GM12878 (cell line): ENCODE data around the gene GTF2F2. TPM values are rescaled to one million over a fixed set of nuclear protein-coding genes. Genes with fewer than 3 reads are reported as not detected.

ENCODE experiments used
- ATAC-seq: fragments of 200-7000 bp; cut with Tn5 transposase; 3 replicates; pipeline ENCODE4 v1.9.1; 2020; ENCODE audit warnings: mild to moderate bottlenecking, moderate library complexity
- BruUV-seq: library from RNA; stranded (reverse); fragments of 400-500 nt; replicated peaks from 2 replicates; lab custom pipeline; 2021; lab: Mats Ljungman, UMichigan
- CTCF ChIA-PET: fragments of 300-600 bp; sonication (Branson Sonifier 250); formaldehyde crosslinking; extraction: SDS; loops from one replicate; lab custom pipeline; 2021; ENCODE audit warnings: inconsistent platforms; lab: Yijun Ruan, JAX
- POLR2A ChIA-PET: fragments of 350-600 bp; formaldehyde crosslinking; extraction: SDS; loops from one replicate; lab custom pipeline; 2021; ENCODE audit warnings: inconsistent platforms; lab: Charles Lee
- RAD21 ChIA-PET: fragments of 300-600 bp; sonication (Branson Sonifier 250); formaldehyde crosslinking; loops from one replicate; lab custom pipeline; 2023; ENCODE audit warnings: antibody characterized with exemption; ENCODE audit not compliant: unreplicated experiment; lab: Charles Lee
- SMC1A ChIA-PET: fragments of 300-600 bp; sonication (Branson Sonifier 250); formaldehyde crosslinking; loops from one replicate; lab custom pipeline; 2023; ENCODE audit not compliant: unreplicated experiment, uncharacterized antibody; lab: Charles Lee
- DNase-seq: peaks from one replicate; pipeline ENCODE4 v3.0.0-alpha.2; 2011; ENCODE audit warnings: low read depth, low spot score
- FAIRE-seq: peaks from 3 replicates; lab custom pipeline; 2011; peaks lifted over from hg19 to GRCh38; lab: Jason Lieb, UNC
- H2AFZ ChIP-seq: 2 replicates; pipeline ENCODE4 v1.6.0; 2011; ENCODE audit warnings: low read depth, low read length, control low read depth; ENCODE audit not compliant: control insufficient read depth
- H3K27ac ChIP-seq: 2 replicates; pipeline ENCODE4 v1.5.1; 2011; ENCODE audit warnings: control low read depth; ENCODE audit not compliant: control insufficient read depth, insufficient read depth
- H3K27me3 ChIP-seq, 2 experiments: replicated peaks in 1 of 2; 2 replicates each; pipeline versions ENCODE4 v1.6.0 to v1.6.1; 2011; ENCODE audit warnings: low read length in 1 of 2; ENCODE audit not compliant: control insufficient read depth in 2 of 2, insufficient read depth in 2 of 2
- H3K36me3 ChIP-seq, 2 experiments: 2 replicates each; pipeline ENCODE4 v1.5.1; 2011; ENCODE audit warnings: low read length in 1 of 2; ENCODE audit not compliant: control insufficient read depth in 2 of 2, insufficient read depth in 2 of 2
- H3K4me1 ChIP-seq: 2 replicates; pipeline ENCODE4 v1.6.1; 2011; ENCODE audit warnings: mild to moderate bottlenecking, low read length, moderate library complexity, mixed read lengths; ENCODE audit not compliant: control insufficient read depth, insufficient read depth
- H3K4me2 ChIP-seq: 2 replicates; pipeline ENCODE4 v1.6.0; 2011; ENCODE audit warnings: control low read depth; ENCODE audit not compliant: control insufficient read depth, insufficient read depth
- H3K4me3 ChIP-seq: fragments of 200-600 bp; sonication (generic); 2 replicates; pipeline ENCODE4 v1.5.1; 2016
- H3K79me2 ChIP-seq: 2 replicates; pipeline ENCODE4 v1.6.0; 2011; ENCODE audit warnings: low read length; ENCODE audit not compliant: control insufficient read depth, insufficient read depth
- H3K9ac ChIP-seq: 2 replicates; pipeline ENCODE4 v1.8.0; 2011; ENCODE audit warnings: low read length, control low read depth, mixed read lengths; ENCODE audit not compliant: control insufficient read depth, insufficient read depth
- H3K9me3 ChIP-seq: replicated peaks from 3 replicates; pipeline ENCODE4 v1.5.1; 2011; ENCODE audit warnings: mild to moderate bottlenecking, low read length; ENCODE audit not compliant: control insufficient read depth, insufficient read depth
- H4K20me1 ChIP-seq: 2 replicates; pipeline ENCODE4 v1.6.0; 2011; ENCODE audit not compliant: control insufficient read depth, insufficient read depth
- ASH2L ChIP-seq: fragments of 300-600, 200-600 bp; sonication (generic); IDR thresholded peaks from 2 replicates; pipeline ENCODE4 v1.6.1; 2017; ENCODE audit warnings: low read depth, mild to moderate bottlenecking, borderline replicate concordance
- ATF7 ChIP-seq: fragments of 450-650 bp; IDR thresholded peaks from 2 replicates; pipeline ENCODE4 v1.6.1; 2016; ENCODE audit warnings: low read depth, mild to moderate bottlenecking
- CHD4 ChIP-seq: fragments of 200-600 bp; sonication (generic); IDR thresholded peaks from 2 replicates; pipeline ENCODE4 v1.6.1; 2016; ENCODE audit warnings: mild to moderate bottlenecking
- EGR1 ChIP-seq, 2 experiments: IDR thresholded peaks; 1 replicate in 1 of 2; 2 replicates in 1 of 2; pipeline ENCODE4 v1.6.1; 2011 to 2012; ENCODE audit warnings: low read depth in 2 of 2, low read length in 2 of 2, borderline replicate concordance in 1 of 2, mild to moderate bottlenecking in 1 of 2, moderate library complexity in 1 of 2
- EP300 ChIP-seq, 2 experiments: fragments of 150-350 bp in 1 of 2; IDR thresholded peaks; 2 replicates each; pipeline ENCODE4 v1.6.1; 2011 to 2012; ENCODE audit warnings: low read depth in 2 of 2, low read length in 2 of 2, borderline replicate concordance in 1 of 2, improper control_type of control experiment in 1 of 2, inconsistent platforms in 1 of 2; ENCODE audit not compliant: control insufficient read depth in 1 of 2
- FOXM1 ChIP-seq: IDR thresholded peaks from 2 replicates; pipeline ENCODE4 v1.6.1; 2012; ENCODE audit warnings: low read depth, mild to moderate bottlenecking, inconsistent platforms, low read length, moderate library complexity
- GABPA ChIP-seq: IDR thresholded peaks from 2 replicates; pipeline ENCODE4 v1.6.1; 2014; ENCODE audit warnings: antibody characterized with exemption, low read depth, mild to moderate bottlenecking, inconsistent platforms
- KAT2A ChIP-seq: conservative IDR thresholded peaks from 2 replicates; pipeline ENCODE4 v1.6.1; 2011; ENCODE audit warnings: low read depth, low read length; ENCODE audit not compliant: control insufficient read depth
- NFXL1 ChIP-seq: fragments of 450-650 bp; IDR thresholded peaks from 2 replicates; pipeline ENCODE4 v1.6.1; 2017; ENCODE audit warnings: antibody characterized with exemption, mild to moderate bottlenecking, borderline replicate concordance
- NFYB ChIP-seq: IDR thresholded peaks from 2 replicates; pipeline ENCODE4 v1.6.1; 2011; ENCODE audit warnings: low read depth, mild to moderate bottlenecking, low read length, improper control_type of control experiment, moderate library complexity; ENCODE audit not compliant: insufficient read depth
- RAD51 ChIP-seq: fragments of 450-650 bp; IDR thresholded peaks from 2 replicates; pipeline ENCODE4 v1.6.1; 2016; ENCODE audit warnings: moderate library complexity, mild to moderate bottlenecking, inconsistent platforms
- RBBP5 ChIP-seq: fragments of 200-600 bp; sonication (generic); conservative IDR thresholded peaks from 2 replicates; pipeline ENCODE4 v1.6.1; 2016
- RCOR1 ChIP-seq: conservative IDR thresholded peaks from 2 replicates; pipeline ENCODE4 v1.6.1; 2012; ENCODE audit warnings: low read depth, low read length, improper control_type of control experiment
- RELA ChIP-seq: fragments of 450-650 bp; IDR thresholded peaks from 2 replicates; pipeline ENCODE4 v1.8.0; 2014; ENCODE audit warnings: borderline replicate concordance; ENCODE audit not compliant: partially characterized antibody
- TCF12 ChIP-seq: IDR thresholded peaks from 2 replicates; pipeline ENCODE4 v1.6.1; 2011; ENCODE audit warnings: low read depth, mild to moderate bottlenecking, low read length
- ZNF384 ChIP-seq: IDR thresholded peaks from 2 replicates; pipeline ENCODE4 v1.6.1; 2012; ENCODE audit warnings: low read depth, mild to moderate bottlenecking, low read length, improper control_type of control experiment, borderline replicate concordance
- WGBS: methylation state at CpG from one replicate; pipeline ENCODE4 v1.1.6; 2016; ENCODE audit warnings: low lambda C conversion rate; ENCODE audit not compliant: insufficient replicate concordance, insufficient coverage; ENCODE audit errors: missing lambda C conversion rate; 5-methylcytosine and 5-hydroxymethylcytosine counted together
- in situ Hi-C: fragments of 300-500 bp; cut with MboI; formaldehyde crosslinking; loops from 9 replicates; pipeline ENCODE4 v1.14.3; 2018; ENCODE audit warnings: mixed read lengths
- intact Hi-C: fragments of 100-400 bp; cut with micrococcal nuclease; formaldehyde crosslinking; loops from one replicate; pipeline ENCODE4 v1.14.2; 2022; ENCODE audit not compliant: unreplicated experiment
- polyA plus RNA-seq, 11 experiments: library from polyadenylated mRNA; depleted of rRNA in 4 of 11; unstranded in 6 of 11; stranded (reverse) in 5 of 11; fragments of >200 nt; fragmentation: Nextera tagmentation in 4 of 11; fragmentation: Illumina TruSeq in 1 of 11; extraction: Ambion mirVana in 4 of 11; extraction: Trizol in 1 of 11; gene quantifications; 1 replicate in 1 of 11; 2 replicates in 10 of 11; pipeline versions ENCODE4 v1.2.1 to v1.2.3, GENCODE V29; 2011 to 2016; ENCODE audit warnings: inconsistent platforms in 2 of 11, missing spikeins in 2 of 11, low read depth in 1 of 11
- total RNA-seq, 4 experiments: library from RNA; depleted of rRNA in 3 of 4; stranded (reverse); fragments of >200 nt in 3 of 4; fragmentation: Illumina TruSeq in 1 of 4; extraction: Trizol in 1 of 4; gene quantifications; 2 replicates each; pipeline versions ENCODE4 v1.2.1 to v1.2.3, GENCODE V29; 2013 to 2021
- TF ChIP-seq, protein P1 (sequence below): fragments of 450-650 bp; IDR thresholded peaks from 2 replicates; pipeline ENCODE4 v1.6.1; 2014; ENCODE audit warnings: mild to moderate bottlenecking
- TF ChIP-seq, protein P2 (sequence below): fragments of 450-650 bp; IDR thresholded peaks from 2 replicates; pipeline ENCODE4 v1.6.1; 2016; ENCODE audit warnings: mild to moderate bottlenecking
- TF ChIP-seq, protein P3 (sequence below): fragments of 450-650 bp; formaldehyde crosslinking; IDR thresholded peaks from 2 replicates; pipeline ENCODE4 v1.4.0; 2020; ENCODE audit warnings: mild to moderate bottlenecking, moderate library complexity

GTF2F2 gene
- total and polyA plus RNA-seq, 10 of the 15 experiments (the other 5 are each of a cell fraction or from before 2014, with no cell fraction given): 14.5 to 30.8 (median 22.6) TPM

DNA sequence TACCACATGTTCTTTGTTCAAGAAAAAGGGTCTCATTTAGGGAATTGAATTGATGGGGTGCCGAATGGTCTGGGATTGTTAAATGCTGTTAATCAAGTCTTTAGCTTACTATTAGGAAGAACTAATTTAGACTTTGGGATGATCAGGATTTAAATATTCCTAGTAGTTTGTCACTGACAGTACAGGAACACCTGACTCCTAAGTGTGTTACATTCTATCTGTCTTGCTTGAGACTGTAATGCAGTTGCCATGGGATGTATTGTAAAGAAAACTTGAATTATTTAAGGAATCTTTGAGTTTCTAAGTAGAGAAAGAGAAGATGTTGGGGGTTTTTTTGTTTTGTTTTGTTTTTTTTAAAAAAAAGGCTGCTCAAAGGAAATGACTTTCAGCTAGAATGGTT, 98.4 kb downstream of the GTF2F2 start:
- Histone ChIP-seq H3K36me3 (no peaks in the 10 kb centered on the region; a peak in 2 of 4 replicates), H3K27me3 (no peaks in the 10 kb centered on the region), H3K4me3 (no peak overlapping the region), H3K79me2 (no peaks in the 10 kb centered on the region), H3K9me3 (no peaks in the 10 kb centered on the region), H3K4me1 (no peaks in the 10 kb centered on the region), H3K9ac (no peak overlapping the region), H3K4me2 (no peak overlapping the region), H4K20me1 (no peaks in the 10 kb centered on the region), H2AFZ (no peak overlapping the region), H3K27ac (no peak overlapping the region)
- ChIA-PET RAD21 (interaction anchor here (0.9 to 1.3 kb wide), 2 partner anchors 10 to 12 kb away, joined by 3 to 4 read pairs; no protein-coding TSS in a partner anchor), SMC1A (interaction anchor here (0.6 to 2.2 kb wide), 4 partner anchors 12 to 30 kb away, joined by 3 to 9 read pairs (median 5); no protein-coding TSS in a partner anchor), CTCF (interaction anchor here (1.3 to 3.0 kb wide), 2 partner anchors 13 to 103 kb away, joined by 3 to 12 read pairs; no protein-coding TSS in a partner anchor), POLR2A (interaction anchor here (1.3 kb wide), 2 partner anchors 8 to 10 kb away, joined by 3 read pairs; no protein-coding TSS in a partner anchor)
- DNase-seq: no peak
- ATAC-seq: no peak
- intact Hi-C loops (no loop called here), in situ Hi-C loops (no loop called here)
- WGBS: 96% methylated on average over 1 of the region's 1 CpG
- BruUV-seq: no TSS peak
- FAIRE-seq: no peak
- TF ChIP-seq RCOR1 (no peak), TCF12 (no peak), RELA (no peak), NFXL1 (no peak), RAD51 (no peak), EP300 (IDR thresholded peaks at IDR 0.05; ENCODE audit: borderline replicate concordance in 1 of 2, control insufficient read depth in 1 of 2, low read depth in 2 of 2, low read length in 2 of 2) (no peak), CHD4 (no peak), NFYB (no peak), ZNF384 (no peak), ASH2L (no peak), FOXM1 (no peak), RBBP5 (no peak), EGR1 (IDR thresholded peaks at IDR 0.05; ENCODE audit: borderline replicate concordance in 1 of 2, low read depth in 2 of 2, low read length in 2 of 2) (no peak), GABPA (no peak), ATF7 (no peak), KAT2A (no peak)
- TF ChIP-seq, protein P1, sequence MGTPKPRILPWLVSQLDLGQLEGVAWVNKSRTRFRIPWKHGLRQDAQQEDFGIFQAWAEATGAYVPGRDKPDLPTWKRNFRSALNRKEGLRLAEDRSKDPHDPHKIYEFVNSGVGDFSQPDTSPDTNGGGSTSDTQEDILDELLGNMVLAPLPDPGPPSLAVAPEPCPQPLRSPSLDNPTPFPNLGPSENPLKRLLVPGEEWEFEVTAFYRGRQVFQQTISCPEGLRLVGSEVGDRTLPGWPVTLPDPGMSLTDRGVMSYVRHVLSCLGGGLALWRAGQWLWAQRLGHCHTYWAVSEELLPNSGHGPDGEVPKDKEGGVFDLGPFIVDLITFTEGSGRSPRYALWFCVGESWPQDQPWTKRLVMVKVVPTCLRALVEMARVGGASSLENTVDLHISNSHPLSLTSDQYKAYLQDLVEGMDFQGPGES: no peak
- TF ChIP-seq, protein P2, sequence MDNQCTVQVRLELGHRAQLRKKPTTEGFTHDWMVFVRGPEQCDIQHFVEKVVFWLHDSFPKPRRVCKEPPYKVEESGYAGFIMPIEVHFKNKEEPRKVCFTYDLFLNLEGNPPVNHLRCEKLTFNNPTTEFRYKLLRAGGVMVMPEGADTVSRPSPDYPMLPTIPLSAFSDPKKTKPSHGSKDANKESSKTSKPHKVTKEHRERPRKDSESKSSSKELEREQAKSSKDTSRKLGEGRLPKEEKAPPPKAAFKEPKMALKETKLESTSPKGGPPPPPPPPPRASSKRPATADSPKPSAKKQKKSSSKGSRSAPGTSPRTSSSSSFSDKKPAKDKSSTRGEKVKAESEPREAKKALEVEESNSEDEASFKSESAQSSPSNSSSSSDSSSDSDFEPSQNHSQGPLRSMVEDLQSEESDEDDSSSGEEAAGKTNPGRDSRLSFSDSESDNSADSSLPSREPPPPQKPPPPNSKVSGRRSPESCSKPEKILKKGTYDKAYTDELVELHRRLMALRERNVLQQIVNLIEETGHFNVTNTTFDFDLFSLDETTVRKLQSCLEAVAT: no peak
- TF ChIP-seq, protein P3, sequence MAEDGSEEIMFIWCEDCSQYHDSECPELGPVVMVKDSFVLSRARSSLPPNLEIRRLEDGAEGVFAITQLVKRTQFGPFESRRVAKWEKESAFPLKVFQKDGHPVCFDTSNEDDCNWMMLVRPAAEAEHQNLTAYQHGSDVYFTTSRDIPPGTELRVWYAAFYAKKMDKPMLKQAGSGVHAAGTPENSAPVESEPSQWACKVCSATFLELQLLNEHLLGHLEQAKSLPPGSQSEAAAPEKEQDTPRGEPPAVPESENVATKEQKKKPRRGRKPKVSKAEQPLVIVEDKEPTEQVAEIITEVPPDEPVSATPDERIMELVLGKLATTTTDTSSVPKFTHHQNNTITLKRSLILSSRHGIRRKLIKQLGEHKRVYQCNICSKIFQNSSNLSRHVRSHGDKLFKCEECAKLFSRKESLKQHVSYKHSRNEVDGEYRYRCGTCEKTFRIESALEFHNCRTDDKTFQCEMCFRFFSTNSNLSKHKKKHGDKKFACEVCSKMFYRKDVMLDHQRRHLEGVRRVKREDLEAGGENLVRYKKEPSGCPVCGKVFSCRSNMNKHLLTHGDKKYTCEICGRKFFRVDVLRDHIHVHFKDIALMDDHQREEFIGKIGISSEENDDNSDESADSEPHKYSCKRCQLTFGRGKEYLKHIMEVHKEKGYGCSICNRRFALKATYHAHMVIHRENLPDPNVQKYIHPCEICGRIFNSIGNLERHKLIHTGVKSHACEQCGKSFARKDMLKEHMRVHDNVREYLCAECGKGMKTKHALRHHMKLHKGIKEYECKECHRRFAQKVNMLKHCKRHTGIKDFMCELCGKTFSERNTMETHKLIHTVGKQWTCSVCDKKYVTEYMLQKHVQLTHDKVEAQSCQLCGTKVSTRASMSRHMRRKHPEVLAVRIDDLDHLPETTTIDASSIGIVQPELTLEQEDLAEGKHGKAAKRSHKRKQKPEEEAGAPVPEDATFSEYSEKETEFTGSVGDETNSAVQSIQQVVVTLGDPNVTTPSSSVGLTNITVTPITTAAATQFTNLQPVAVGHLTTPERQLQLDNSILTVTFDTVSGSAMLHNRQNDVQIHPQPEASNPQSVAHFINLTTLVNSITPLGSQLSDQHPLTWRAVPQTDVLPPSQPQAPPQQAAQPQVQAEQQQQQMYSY (CRISPR knock-in tag): no peak
